Coronary artery (tissue), 2 donors: ENCODE results near the gene UBE2H.
A peak's percentile ranks its signal among the peaks of the same experiment; 100 is the strongest.

Experiments
- DNase-seq: peaks from one replicate; pipeline ENCODE4 v3.0.0-alpha.2; 2017; ENCODE audit warnings: low spot score
- H3K27ac ChIP-seq, 2 donors: fragments of 200-600 bp; sonication (generic); one replicate each; pipeline ENCODE4 v1.5.1; 2016 to 2019
- H3K4me3 ChIP-seq: fragments of 200-600 bp; sonication (generic); 2 replicates; pipeline ENCODE4 v1.5.1; 2016; ENCODE audit warnings: mild to moderate bottlenecking, moderate library complexity
- TF ChIP-seq, protein P1 (sequence below): fragments of 200-600 bp; sonication (generic); IDR thresholded peaks from one replicate; pipeline ENCODE4 v1.5.1; 2019; ENCODE audit warnings: antibody characterized with exemption

The UBE2H gene

DNA sequence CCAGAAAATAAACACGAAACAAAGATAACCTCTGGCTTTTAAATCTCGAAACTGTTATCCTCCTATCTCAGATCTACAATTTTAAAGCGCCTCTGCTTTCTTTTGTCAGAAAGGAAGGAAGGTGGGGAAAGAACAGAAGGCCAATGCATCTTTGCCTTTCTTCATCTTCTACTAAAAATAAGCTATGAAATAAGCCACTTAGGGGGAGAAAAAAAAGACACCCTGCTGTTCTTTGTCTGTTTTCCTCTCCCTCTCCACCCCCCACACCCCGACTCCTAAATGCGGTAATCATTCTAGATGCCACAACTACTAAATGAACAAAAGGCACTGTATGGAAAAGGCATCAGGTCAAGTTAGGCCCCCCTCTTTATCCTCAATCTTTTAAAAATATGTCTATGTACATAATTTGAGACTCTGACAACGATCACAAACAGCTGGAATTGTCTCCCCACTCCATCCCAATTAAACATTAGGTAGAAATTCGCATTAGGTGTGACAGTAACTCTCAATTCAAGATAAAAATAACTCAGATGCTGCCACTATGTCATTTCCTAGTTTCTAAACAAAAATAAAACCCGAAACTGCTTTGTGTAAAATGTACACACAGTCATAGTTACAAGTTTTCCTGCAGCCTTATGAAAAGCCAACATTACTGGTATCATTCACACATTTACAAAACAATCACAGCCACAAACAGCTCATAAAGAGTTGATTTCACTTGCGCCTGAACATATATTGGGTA, 2.4 kb downstream of the UBE2H start:
- no peak for DNase-seq
- H3K4me3 ChIP-seq, result peak overlapping the region; percentile 96

DNA sequence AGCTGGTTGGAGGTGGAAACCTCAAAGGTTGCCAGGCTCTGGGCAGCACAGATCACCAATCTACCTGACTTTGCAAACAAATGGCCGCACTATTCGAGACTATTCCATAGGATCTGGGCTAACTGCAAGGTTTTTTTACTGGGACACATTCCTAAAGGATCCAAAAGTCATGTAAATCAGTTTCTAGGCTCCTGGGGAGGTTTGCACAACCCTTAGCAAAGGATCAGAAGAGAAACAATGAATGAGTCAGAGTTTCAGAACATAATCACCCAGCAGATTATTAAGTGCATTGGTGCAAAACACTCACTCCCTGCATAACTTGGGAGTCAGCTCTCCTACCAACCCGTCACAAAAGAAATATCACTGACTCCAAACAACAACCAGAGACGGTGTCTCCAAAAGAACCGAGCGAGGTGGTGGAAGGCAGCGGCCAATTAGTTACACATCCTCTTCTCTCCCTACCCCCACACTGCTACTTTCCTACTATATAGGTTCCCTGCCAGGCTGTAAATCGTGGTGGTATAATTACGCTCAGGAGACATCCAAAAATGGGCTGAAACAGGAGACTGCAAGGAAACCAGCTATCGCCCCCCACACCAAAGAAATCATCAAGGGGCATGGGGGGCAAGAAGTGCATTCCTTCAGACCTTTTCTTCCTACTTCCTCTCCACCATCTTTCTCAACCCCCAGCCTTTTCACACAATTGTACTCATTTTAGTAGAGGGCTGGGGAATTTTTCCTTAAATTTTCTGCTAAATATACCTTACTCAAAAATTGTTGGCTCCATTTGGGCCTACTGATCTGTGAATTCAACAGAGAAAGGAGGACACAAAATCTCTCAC, 3.2 kb downstream of the UBE2H start:
- DNase-seq, result no peak
- peak overlapping the region; percentile 98 to 99 for H3K27ac ChIP-seq
- TF ChIP-seq, protein P1, sequence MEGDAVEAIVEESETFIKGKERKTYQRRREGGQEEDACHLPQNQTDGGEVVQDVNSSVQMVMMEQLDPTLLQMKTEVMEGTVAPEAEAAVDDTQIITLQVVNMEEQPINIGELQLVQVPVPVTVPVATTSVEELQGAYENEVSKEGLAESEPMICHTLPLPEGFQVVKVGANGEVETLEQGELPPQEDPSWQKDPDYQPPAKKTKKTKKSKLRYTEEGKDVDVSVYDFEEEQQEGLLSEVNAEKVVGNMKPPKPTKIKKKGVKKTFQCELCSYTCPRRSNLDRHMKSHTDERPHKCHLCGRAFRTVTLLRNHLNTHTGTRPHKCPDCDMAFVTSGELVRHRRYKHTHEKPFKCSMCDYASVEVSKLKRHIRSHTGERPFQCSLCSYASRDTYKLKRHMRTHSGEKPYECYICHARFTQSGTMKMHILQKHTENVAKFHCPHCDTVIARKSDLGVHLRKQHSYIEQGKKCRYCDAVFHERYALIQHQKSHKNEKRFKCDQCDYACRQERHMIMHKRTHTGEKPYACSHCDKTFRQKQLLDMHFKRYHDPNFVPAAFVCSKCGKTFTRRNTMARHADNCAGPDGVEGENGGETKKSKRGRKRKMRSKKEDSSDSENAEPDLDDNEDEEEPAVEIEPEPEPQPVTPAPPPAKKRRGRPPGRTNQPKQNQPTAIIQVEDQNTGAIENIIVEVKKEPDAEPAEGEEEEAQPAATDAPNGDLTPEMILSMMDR, result no peak
- H3K4me3 ChIP-seq, result peak overlapping the region; percentile 96

More for the DNA sequence above, 2.4 kb downstream of the UBE2H start:
- TF ChIP-seq, protein P1, result no peak
- peak overlapping the region; percentile 98 to 99 for H3K27ac ChIP-seq

DNA sequence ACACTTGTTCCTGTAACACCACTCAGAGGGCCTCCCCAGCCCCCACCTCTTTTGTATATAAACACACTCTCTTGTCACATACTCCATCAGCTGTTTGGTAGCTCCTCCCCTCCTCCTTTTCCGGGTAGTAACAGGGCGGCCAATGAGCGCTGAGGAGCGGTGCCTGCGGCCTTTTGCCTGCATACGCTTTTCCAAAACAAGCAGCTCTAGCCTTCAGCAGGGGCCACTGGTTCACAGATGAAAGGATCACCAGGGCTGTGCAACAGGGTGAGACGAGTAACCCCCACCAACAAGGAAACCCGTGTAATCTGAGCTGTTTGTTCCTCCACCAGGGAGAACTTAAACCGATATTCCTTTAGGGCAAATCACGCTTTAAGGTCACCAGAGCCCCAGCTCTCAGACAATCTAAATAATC, 3.9 kb downstream of the UBE2H start:
- peak overlapping the region; percentile 96 for H3K4me3 ChIP-seq
- TF ChIP-seq, protein P1, result no peak
- DNase-seq, result peak; percentile 94
- peak overlapping the region; percentile 98 to 99 for H3K27ac ChIP-seq

DNA sequence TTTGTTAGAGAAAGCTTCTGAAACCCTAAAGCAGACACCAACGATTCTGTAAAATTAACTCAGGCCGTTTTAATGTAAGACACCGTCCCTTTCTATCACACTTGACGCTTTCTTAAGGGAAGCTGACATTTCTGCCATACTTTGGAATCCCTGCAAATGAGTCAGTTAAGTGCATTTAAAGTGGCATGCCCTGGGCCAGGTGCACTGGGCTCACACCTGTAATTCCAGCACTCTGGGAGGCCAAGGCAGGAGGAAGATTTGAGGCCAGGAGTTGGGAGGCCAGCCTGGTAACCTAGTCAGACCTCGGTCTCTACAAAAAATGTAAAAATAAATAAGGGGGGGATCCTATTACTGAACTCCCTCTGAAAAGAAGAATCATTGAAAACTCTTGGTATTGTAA, 4.4 kb downstream of the UBE2H start:
- peak overlapping the region; percentile 19 for H3K4me3 ChIP-seq
- H3K27ac ChIP-seq, result peak overlapping the region; percentile 98 to 99
- no peak for DNase-seq
- TF ChIP-seq, protein P1, result no peak

DNA sequence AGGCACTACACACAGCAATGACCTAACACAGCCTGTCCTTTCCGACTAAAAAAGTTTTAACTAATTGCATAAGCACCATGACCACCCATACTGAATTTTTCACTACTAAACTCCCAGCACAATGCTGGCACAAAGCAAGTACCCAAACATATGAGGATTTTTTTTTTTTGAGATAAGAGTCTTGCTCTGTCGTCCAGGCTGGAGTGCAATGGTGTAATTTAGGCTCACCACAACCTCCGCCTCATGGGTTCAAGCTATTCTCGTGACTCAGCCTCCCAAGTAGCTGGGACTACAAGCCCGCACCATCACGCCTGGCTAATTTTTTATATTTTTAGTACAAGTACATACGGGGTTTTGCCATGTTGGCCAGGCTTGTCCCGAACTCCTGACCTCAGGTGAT, 5.1 kb downstream of the UBE2H start:
- peak; percentile 79 for DNase-seq
- Histone ChIP-seq H3K27ac (peak overlapping the region; percentile 98 to 99), H3K4me3 (no peak overlapping the region)
- TF ChIP-seq, protein P1, result no peak

DNA sequence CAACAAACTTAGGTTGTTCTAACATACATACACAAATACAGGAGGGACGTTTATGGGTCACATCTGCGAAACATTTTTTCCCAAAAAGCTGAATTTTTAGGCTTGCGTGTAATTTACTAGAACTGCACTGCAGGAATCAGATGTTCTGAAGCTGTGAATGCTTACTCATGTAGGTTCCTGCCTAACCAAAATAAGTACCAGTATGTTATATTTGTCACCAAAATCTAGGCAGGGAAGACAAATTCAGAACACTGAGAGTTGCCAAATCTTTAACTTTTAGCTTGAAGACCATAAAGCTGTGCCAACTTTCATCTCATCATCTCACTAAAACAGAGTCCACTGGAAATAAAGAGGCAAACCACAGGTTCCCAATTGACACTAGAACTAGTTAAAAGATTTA, 5.7 kb downstream of the UBE2H start:
- no peak for DNase-seq
- no peak overlapping the region for H3K4me3 ChIP-seq
- TF ChIP-seq, protein P1, result no peak
- H3K27ac ChIP-seq, result peak overlapping the region; percentile 98 to 99
